ENCODE results near the gene FCN1. TPM values are rescaled to one million over a fixed set of nuclear protein-coding genes. Genes with fewer than 3 reads are reported as not detected.

The FCN1 gene
- total RNA-seq, 3 donors from 2014 or later, result not detected

GRCh38 chr9:134922066-134922931 lies 4.6 kb upstream of the FCN1 start:
- Mint-ChIP-seq H3K9me3 (peaks cover 20% of the 10 kb centered on the region), H3K36me3 (ENCODE audit: insufficient read depth) (no peaks in the 10 kb centered on the region), H3K4me3 (no peak overlapping the region), H3K4me1 (ENCODE audit: low read depth) (no peaks in the 10 kb centered on the region), H3K27me3 (ENCODE audit: low read depth) (peaks cover 3% of the 10 kb centered on the region)
- ATAC-seq, result no peak
- no peak for DNase-seq

- ATAC-seq (no peak), DNase-seq (no peak)
- Mint-ChIP-seq H3K4me1 (ENCODE audit: low read depth) (no peaks in the 10 kb centered on the region), H3K4me3 (no peak overlapping the region), H3K27me3 (ENCODE audit: low read depth) (peaks cover 10% of the 10 kb centered on the region), H3K36me3 (ENCODE audit: insufficient read depth) (no peaks in the 10 kb centered on the region), H3K9me3 (peaks cover 20% of the 10 kb centered on the region)
Observed at GRCh38 chr9:134919303-134919702, 1.6 kb upstream of the FCN1 start.

GRCh38 chr9:134918646-134919045 lies 934 bp upstream of the FCN1 start:
- Mint-ChIP-seq H3K9me3 (peaks cover 20% of the 10 kb centered on the region), H3K27me3 (ENCODE audit: low read depth) (peaks cover 9% of the 10 kb centered on the region), H3K4me3 (no peak overlapping the region), H3K36me3 (ENCODE audit: insufficient read depth) (no peaks in the 10 kb centered on the region), H3K4me1 (ENCODE audit: low read depth) (no peaks in the 10 kb centered on the region)
- DNase-seq, result no peak
- ATAC-seq, result no peak

- no peak overlapping the region for H3K4me3 Mint-ChIP-seq
Observed at GRCh38 chr9:134916161-134916665, 1.5 kb downstream of the FCN1 start.

GRCh38 chr9:134915046-134915985 lies 2.4 kb downstream of the FCN1 start:
- peaks cover 16% of the 10 kb centered on the region for H3K9me3 Mint-ChIP-seq
- H3K4me1 Mint-ChIP-seq (ENCODE audit: low read depth), result no peaks in the 10 kb centered on the region
- ATAC-seq (no peak), DNase-seq (no peak)
- no peak overlapping the region for H3K4me3 Mint-ChIP-seq
- H3K36me3 Mint-ChIP-seq (ENCODE audit: insufficient read depth), result no peaks in the 10 kb centered on the region
- peaks cover 19% of the 10 kb centered on the region for H3K27me3 Mint-ChIP-seq (ENCODE audit: low read depth)

More at GRCh38 chr9:134916161-134916665, 1.5 kb downstream of the FCN1 start:
- Mint-ChIP-seq H3K36me3 (ENCODE audit: insufficient read depth) (no peaks in the 10 kb centered on the region), H3K27me3 (ENCODE audit: low read depth) (peaks cover 11% of the 10 kb centered on the region), H3K9me3 (peaks cover 18% of the 10 kb centered on the region), H3K4me1 (ENCODE audit: low read depth) (no peaks in the 10 kb centered on the region)
- ATAC-seq (no peak), DNase-seq (no peak)

- Mint-ChIP-seq H3K4me3 (no peak overlapping the region), H3K4me1 (ENCODE audit: low read depth) (no peaks in the 10 kb centered on the region), H3K36me3 (ENCODE audit: insufficient read depth) (no peaks in the 10 kb centered on the region), H3K9me3 (peaks cover 10% of the 10 kb centered on the region), H3K27me3 (ENCODE audit: low read depth) (peaks cover 25% of the 10 kb centered on the region)
- no peak for DNase-seq
- ATAC-seq, result no peak
Observed at GRCh38 chr9:134914501-134914834, 3.2 kb downstream of the FCN1 start.

GRCh38 chr9:134913713-134914500 lies 3.8 kb downstream of the FCN1 start:
- H3K27me3 Mint-ChIP-seq (ENCODE audit: low read depth), result peaks cover 26% of the 10 kb centered on the region
- H3K36me3 Mint-ChIP-seq (ENCODE audit: insufficient read depth), result no peaks in the 10 kb centered on the region
- no peak for DNase-seq
- no peak overlapping the region for H3K4me3 Mint-ChIP-seq
- no peak for ATAC-seq
- H3K4me1 Mint-ChIP-seq (ENCODE audit: low read depth), result no peaks in the 10 kb centered on the region
- peaks cover 5% of the 10 kb centered on the region for H3K9me3 Mint-ChIP-seq

GRCh38 chr9:134913041-134913712 lies 4.5 kb downstream of the FCN1 start:
- DNase-seq, result no peak
- no peak for ATAC-seq
- Mint-ChIP-seq H3K36me3 (ENCODE audit: insufficient read depth) (no peaks in the 10 kb centered on the region), H3K4me3 (no peak overlapping the region), H3K4me1 (ENCODE audit: low read depth) (no peaks in the 10 kb centered on the region), H3K9me3 (no peaks in the 10 kb centered on the region), H3K27me3 (ENCODE audit: low read depth) (peaks cover 26% of the 10 kb centered on the region)

- Mint-ChIP-seq H3K4me1 (ENCODE audit: low read depth) (no peaks in the 10 kb centered on the region), H3K36me3 (ENCODE audit: insufficient read depth) (no peaks in the 10 kb centered on the region), H3K27me3 (ENCODE audit: low read depth) (peaks cover 26% of the 10 kb centered on the region), H3K9me3 (no peaks in the 10 kb centered on the region), H3K4me3 (no peak overlapping the region)
- ATAC-seq, result no peak
- no peak for DNase-seq
Observed at GRCh38 chr9:134912126-134912840, 5.4 kb downstream of the FCN1 start.

- no peaks in the 10 kb centered on the region for H3K9me3 Mint-ChIP-seq
- peaks cover 24% of the 10 kb centered on the region for H3K27me3 Mint-ChIP-seq (ENCODE audit: low read depth)
- ATAC-seq (no peak), DNase-seq (no peak)
- H3K36me3 Mint-ChIP-seq (ENCODE audit: insufficient read depth), result no peaks in the 10 kb centered on the region
- H3K4me3 Mint-ChIP-seq, result no peak overlapping the region
- H3K4me1 Mint-ChIP-seq (ENCODE audit: low read depth), result no peaks in the 10 kb centered on the region
Observed at GRCh38 chr9:134909511-134910481, 7.9 kb downstream of the FCN1 start.

GRCh38 chr9:134908524-134909309 lies 9.0 kb downstream of the FCN1 start:
- Mint-ChIP-seq H3K4me1 (ENCODE audit: low read depth) (no peaks in the 10 kb centered on the region), H3K4me3 (no peak overlapping the region), H3K36me3 (ENCODE audit: insufficient read depth) (no peaks in the 10 kb centered on the region), H3K9me3 (no peaks in the 10 kb centered on the region), H3K27me3 (ENCODE audit: low read depth) (peaks cover 24% of the 10 kb centered on the region)
- no peak for DNase-seq
- ATAC-seq, result no peak

- Mint-ChIP-seq H3K36me3 (ENCODE audit: insufficient read depth) (peaks cover 2% of the 10 kb centered on the region), H3K4me1 (ENCODE audit: low read depth) (no peaks in the 10 kb centered on the region), H3K27me3 (ENCODE audit: low read depth) (peaks cover 10% of the 10 kb centered on the region), H3K4me3 (no peak overlapping the region), H3K9me3 (peaks cover 9% of the 10 kb centered on the region)
- ATAC-seq (no peak), DNase-seq (no peak)
Observed at GRCh38 chr9:134902936-134903335, 14.8 kb downstream of the FCN1 start.
